ENCODE measurements around the gene HMX1.

Gene HMX1

GRCh38 chr4:8865681-8866310, 5.8 kb downstream of the HMX1 start:
- DNase-seq (ENCODE audit: low spot score) = no peak
- no peak for TF ChIP-seq CTCF (IDR thresholded peaks at IDR 0.05; ENCODE audit: extremely low read depth, missing control alignments)

DNA sequence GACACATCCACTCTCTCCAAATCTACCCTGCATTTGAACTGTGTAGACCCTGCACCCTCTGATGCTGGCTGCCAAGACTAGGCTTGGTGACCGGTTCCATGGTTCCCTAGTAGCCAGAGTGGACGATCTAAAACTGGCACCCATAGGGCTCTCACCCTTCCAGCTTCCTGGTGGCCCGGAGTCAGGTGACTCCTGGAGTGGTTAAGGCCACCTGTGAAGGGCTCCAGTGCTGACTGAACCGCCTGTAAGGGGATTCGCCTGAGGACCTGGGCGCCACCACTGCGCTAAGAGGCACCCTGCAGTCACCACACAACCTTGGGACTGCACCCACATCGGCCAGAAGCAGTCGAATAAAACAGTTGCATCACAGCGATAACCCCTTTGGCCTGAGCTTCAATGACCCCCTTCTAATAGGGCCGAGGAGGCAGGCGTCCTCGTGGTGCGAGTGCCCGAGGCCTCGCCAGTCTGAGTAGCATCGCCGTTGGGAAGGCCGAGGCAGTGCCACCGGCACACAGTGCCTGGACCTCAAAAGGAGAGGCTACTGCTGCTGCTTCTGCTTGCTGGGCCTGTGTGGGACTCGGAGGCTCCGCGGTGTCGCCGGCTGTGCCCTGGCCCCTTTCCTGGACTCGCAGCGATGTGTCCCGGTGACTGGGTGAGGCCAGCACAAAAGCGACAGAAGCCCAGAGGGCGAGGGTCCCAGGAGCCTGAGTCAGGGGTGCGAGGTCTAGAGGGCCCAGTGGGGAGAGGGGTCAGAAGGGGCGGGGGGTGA, 6.5 kb downstream of the HMX1 start:
- no peak for DNase-seq (ENCODE audit: low spot score)
- TF ChIP-seq CTCF (IDR thresholded peaks at IDR 0.05; ENCODE audit: extremely low read depth, missing control alignments) = no peak

- no peak for TF ChIP-seq CTCF (IDR thresholded peaks at IDR 0.05; ENCODE audit: extremely low read depth, missing control alignments)
- no peak for DNase-seq (ENCODE audit: low spot score)
Measured at GRCh38 chr4:8863686-8864682, 7.7 kb downstream of the HMX1 start.

- no peak for TF ChIP-seq CTCF (IDR thresholded peaks at IDR 0.05; ENCODE audit: extremely low read depth, missing control alignments)
Measured at GRCh38 chr4:8862800-8863685, 8.6 kb downstream of the HMX1 start.

DNA sequence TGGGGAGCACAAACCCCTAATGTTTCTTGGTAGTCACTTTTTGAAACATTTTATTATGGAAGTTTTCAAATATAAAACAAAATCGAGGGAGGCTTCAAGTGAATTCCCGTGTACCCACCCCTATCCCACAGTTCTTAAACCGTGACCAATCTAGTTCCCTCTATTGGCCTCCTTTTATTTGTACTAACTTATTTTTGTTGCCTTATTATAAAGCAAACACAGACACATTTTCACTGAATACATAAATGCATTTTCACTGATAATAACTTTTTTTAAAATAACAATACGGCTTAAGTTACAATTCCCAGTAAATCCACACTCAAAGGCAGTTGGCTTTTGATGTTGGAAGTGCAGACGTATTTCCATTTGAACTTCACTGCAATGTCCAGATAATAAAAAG, 9.3 kb downstream of the HMX1 start:
- TF ChIP-seq CTCF (IDR thresholded peaks at IDR 0.05; ENCODE audit: extremely low read depth, missing control alignments) = no peak
- no peak for DNase-seq (ENCODE audit: low spot score)

More at GRCh38 chr4:8862800-8863685, 8.6 kb downstream of the HMX1 start:
- DNase-seq (ENCODE audit: low spot score) = no peak

DNA sequence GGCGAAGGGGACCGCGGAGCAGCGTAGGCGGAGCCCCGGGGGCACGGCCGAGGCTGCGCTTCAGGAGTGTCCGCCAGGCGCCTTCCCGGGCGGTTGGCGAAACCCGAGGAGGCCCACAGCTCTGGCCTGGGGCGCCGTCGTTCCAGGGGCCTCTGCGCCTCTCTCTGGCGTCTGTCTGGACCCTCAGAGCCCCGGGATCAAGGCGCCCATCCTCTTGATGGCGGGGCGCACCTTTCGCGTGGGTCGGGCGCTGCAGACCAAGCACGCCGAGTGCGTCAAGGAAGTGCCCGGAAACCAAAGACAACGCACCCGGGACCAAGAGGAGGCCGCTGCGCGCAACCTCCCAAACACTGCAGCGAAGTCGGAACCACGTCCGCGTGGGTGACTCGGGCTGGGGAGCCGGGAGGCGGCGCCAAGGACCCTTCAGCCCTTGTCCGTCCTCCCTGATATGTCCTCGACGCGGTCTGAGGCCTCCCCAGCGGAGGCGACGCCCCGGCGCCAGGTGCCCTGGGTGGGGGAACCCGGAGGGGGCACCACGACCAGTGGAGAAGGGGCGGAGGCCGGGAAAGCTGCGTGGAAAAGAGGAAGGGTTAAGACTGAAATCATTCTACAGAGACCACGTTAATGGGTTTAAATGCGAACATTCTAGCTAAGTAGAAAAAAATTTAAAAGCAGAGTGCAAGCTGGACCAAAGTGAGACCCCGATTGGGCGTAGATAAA, 9.9 kb downstream of the HMX1 start:
- no peak for TF ChIP-seq CTCF (IDR thresholded peaks at IDR 0.05; ENCODE audit: extremely low read depth, missing control alignments)
- no peak for DNase-seq (ENCODE audit: low spot score)
